ENCODE measurements around the gene GNL3.

GNL3 gene

GRCh38 chr3:52689151-52689550 is 3.3 kb downstream of the GNL3 start:
- DNase-seq (ENCODE audit: low read depth): no peak

DNA sequence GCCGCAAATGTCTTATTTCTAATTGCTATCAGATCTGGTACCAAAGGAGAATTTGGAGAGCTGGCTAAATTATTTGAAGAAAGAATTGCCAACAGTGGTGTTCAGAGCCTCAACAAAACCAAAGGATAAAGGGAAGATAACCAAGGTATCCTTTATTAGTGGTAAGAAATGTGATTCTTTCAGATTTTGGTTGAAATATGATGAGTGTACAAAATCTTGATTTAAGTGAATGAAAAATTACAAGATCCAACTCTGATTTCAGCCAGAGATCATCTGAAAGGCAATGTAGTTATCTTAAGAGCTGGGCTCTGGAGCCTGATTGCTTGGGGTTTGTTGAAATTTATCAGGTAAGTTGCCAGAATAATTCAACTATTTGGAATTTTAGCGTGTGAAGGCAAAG is 4.7 kb downstream of the GNL3 start:
- no peak for DNase-seq (ENCODE audit: low read depth)

DNA sequence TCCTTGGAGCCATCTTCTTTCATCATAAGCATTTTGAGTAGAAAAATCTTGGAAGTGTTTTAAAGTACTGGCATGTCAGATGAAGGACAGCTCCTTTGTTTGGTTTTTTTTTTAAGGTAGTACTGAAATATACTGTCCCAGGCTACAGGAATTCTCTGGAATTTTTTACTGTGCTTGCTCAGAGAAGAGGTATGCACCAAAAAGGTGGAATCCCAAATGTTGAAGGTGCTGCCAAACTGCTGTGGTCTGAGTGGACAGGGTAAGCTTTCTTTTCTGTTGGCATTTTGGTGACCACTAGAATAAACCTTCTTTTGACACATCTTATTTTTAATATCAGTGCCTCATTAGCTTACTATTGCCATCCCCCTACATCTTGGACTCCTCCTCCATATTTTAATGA is 7.2 kb downstream of the GNL3 start:
- no peak for DNase-seq (ENCODE audit: low read depth)

DNA sequence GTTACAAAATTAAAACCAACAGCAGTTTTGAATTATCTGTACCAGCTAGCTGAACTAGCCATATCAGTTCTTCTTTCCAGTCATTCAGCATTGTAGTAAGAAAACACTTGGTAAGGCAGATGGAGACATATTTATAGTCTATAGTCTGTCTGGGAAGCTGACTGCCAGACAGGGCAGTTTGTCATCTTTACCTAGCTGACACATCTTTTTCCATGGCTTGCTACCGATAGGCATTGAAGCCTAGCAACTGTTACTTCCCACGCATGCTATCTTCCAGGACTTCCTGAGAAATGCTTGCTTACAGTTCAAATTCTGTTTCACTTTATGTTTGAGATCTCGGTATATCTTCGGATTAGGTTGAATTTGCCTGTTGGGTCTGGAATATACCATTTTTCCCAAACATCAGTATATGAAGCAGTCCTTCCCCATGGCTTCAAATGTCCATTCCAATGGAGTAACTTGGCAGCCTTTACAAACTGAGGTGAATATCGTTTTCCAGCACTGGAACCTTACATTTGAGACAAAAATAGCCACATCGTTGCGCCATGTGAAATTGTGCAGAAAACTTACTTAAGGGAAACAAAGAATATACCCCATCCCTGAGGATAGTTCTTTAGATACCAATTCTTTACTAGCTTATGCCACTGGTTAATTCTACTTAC is 8.8 kb downstream of the GNL3 start:
- DNase-seq (ENCODE audit: low read depth): peak; percentile 67

- no peak for DNase-seq (ENCODE audit: low read depth)
These were observed 10.2 kb downstream of the GNL3 start for GRCh38 chr3:52695798-52696671.

DNA sequence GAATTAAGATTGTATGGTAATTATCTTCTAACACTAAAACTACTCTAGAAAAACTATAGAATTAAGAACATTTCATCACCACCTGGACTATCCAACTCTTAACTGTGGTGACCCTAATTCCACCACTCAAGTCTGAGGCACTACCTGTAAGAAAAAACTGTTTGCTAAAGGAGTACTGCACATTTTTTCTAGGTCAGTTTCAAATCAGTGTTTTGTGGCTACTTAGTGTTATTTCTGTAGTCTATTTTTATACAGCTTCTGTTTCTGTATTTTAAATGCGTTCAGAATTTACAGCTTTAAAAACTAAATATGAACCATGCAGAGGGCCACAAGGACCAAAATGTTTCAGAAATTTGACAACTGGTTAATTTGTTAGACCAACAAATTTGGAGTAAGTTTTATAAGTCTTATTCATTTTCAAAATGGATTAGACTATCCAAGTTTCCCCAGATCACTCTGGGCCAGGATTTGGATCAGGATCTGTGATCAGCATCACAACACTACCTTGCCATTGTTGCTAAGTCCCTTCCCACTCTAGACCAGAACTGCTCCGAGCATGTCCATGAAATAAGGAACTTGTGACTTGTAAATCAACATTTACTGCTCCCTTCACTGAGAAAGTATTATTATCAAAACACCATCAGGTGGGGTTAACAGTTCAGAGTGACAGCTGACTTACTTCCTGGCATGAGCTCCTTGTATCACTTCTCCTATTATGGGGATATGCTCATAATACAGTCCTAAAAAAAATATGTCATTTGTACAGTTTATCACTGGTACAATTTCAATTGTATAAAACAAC is 11.2 kb downstream of the GNL3 start:
- DNase-seq (ENCODE audit: low read depth): no peak

DNA sequence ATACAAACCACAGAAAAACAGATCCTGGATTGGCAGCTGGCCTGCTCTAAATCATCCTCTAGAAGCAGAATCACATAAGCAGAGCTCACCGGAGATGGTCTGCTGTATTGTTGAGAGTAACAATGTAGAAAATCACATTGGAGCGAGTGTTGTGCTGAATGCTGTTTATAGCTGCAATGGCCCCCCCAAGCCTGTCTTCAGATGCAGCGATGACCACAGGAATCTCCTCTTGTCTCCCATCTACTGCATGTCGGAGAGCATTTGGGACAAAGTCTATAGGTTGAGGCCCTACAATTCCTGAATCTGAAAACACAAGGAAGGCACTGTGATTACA is 11.8 kb downstream of the GNL3 start:
- no peak for DNase-seq (ENCODE audit: low read depth)

DNA sequence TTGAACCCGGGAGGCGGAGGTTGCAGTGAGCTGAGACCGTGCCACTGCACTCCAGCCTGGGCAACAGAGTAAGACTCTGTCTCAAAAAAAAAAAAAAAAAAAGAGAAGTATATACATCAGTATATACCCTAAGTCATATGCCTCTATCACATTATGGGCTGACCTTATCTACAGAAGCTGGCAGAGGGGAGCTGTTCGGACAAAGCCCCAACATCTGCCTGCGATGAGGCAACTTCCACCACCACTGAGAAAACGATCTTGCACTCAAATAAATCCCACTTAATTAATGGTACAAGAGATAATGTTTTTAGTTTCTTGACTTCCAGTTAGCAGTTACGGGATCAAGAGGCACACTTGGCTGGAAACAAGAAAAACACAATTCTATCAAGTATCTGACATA is 17.5 kb downstream of the GNL3 start:
- peak; percentile 27 for DNase-seq (ENCODE audit: low read depth)

- DNase-seq (ENCODE audit: low read depth): peak; percentile 21
These were observed 19.0 kb downstream of the GNL3 start for GRCh38 chr3:52704611-52705437.

DNA sequence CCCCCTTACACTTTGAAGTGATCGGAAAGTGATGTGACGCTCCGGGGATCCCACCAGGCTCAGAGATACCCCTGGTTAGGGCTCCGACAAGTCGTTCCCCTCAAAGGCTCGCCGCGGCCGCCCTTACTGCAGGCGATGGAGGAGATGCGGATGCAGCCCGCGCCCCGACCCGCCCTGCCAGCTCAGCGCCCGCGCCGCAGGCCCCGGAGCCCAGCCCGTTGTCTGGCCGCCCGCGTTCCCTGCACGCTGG is 19.5 kb downstream of the GNL3 start:
- DNase-seq (ENCODE audit: low read depth): no peak

- DNase-seq (ENCODE audit: low read depth): peak; percentile 74
These were observed 20.2 kb downstream of the GNL3 start, which contains the start of the genes GLT8D1 and SPCS1 for GRCh38 chr3:52705688-52706686. GLT8D1 (minus strand) TSS chr3:52705791; CDS start chr3:52700460, 5,331 bp downstream. SPCS1 (plus strand) TSS chr3:52706106; CDS start chr3:52706247, 141 bp downstream.

GRCh38 chr3:52707585-52707984 is 21.8 kb downstream of the GNL3 start:
- no peak for DNase-seq (ENCODE audit: low read depth)

- no peak for DNase-seq (ENCODE audit: low read depth)
These were observed 24.7 kb downstream of the GNL3 start for GRCh38 chr3:52710512-52710911.

GRCh38 chr3:52712291-52713212 is 26.7 kb downstream of the GNL3 start:
- DNase-seq (ENCODE audit: low read depth): no peak

- DNase-seq (ENCODE audit: low read depth): no peak
These were observed 28.8 kb downstream of the GNL3 start for GRCh38 chr3:52714335-52715302.

- no peak for DNase-seq (ENCODE audit: low read depth)
These were observed 30.0 kb downstream of the GNL3 start for GRCh38 chr3:52715714-52716305.

GRCh38 chr3:52719618-52720017 is 33.8 kb downstream of the GNL3 start:
- DNase-seq (ENCODE audit: low read depth): no peak

All from amniotic epithelial cell (primary cell).